H9 (cell line): ENCODE data around the gene UBE2Q2. TPM values are rescaled to one million over a fixed set of nuclear protein-coding genes. Genes with fewer than 3 reads are reported as not detected.

ENCODE experiments used
- DNase-seq: peaks from one replicate; pipeline ENCODE4 v3.0.0-alpha.2; 2017
- H2AFZ ChIP-seq: one replicate; pipeline ENCODE4 v1.6.1; 2013; ENCODE audit warnings: mild to moderate bottlenecking, low read length, control low read depth, moderate library complexity
- H2AK5ac ChIP-seq: 2 replicates; pipeline ENCODE4 v1.6.1; 2013; ENCODE audit warnings: low read length, control low read depth, mixed read lengths; ENCODE audit not compliant: insufficient read length
- H2BK120ac ChIP-seq: one replicate; pipeline ENCODE4 v1.6.1; 2013; ENCODE audit warnings: low read depth, mild to moderate bottlenecking, low read length, control low read depth, inconsistent platforms; ENCODE audit not compliant: poor library complexity, severe bottlenecking
- H2BK12ac ChIP-seq: 2 replicates; pipeline ENCODE4 v1.6.1; 2013; ENCODE audit warnings: low read length, control low read depth, mixed read lengths, low read depth; ENCODE audit not compliant: insufficient read length
- H2BK15ac ChIP-seq: 2 replicates; pipeline ENCODE4 v1.6.1; 2013; ENCODE audit warnings: low read depth, low read length, control low read depth
- H2BK20ac ChIP-seq: one replicate; pipeline ENCODE4 v1.6.1; 2013; ENCODE audit warnings: low read depth, mild to moderate bottlenecking, low read length, control low read depth, inconsistent platforms; ENCODE audit not compliant: poor library complexity, severe bottlenecking
- H2BK5ac ChIP-seq: 2 replicates; pipeline ENCODE4 v1.6.1; 2013; ENCODE audit warnings: low read length, control low read depth, mixed read lengths; ENCODE audit not compliant: insufficient read length
- H3K14ac ChIP-seq: 2 replicates; pipeline ENCODE4 v1.6.1; 2013; ENCODE audit warnings: low read length, control low read depth; ENCODE audit not compliant: insufficient read depth
- H3K18ac ChIP-seq: 2 replicates; pipeline ENCODE4 v1.6.1; 2013; ENCODE audit warnings: low read depth, mild to moderate bottlenecking, mixed read lengths, low read length, control low read depth; ENCODE audit not compliant: insufficient read length
- H3K23ac ChIP-seq: 2 replicates; pipeline ENCODE4 v1.6.1; 2013; ENCODE audit warnings: low read length, control low read depth, mixed read lengths, low read depth; ENCODE audit not compliant: insufficient read length
- H3K23me2 ChIP-seq: 2 replicates; pipeline ENCODE4 v1.6.1; 2013; ENCODE audit warnings: low read depth, mild to moderate bottlenecking, mixed read lengths, low read length, control low read depth; ENCODE audit not compliant: insufficient read length, poor library complexity, severe bottlenecking
- H3K27ac ChIP-seq: 2 replicates; pipeline ENCODE4 v1.5.1; 2013; ENCODE audit warnings: low read length, control low read depth, mixed read lengths, low read depth; ENCODE audit not compliant: insufficient read length
- H3K27me3 ChIP-seq: 2 replicates; pipeline ENCODE4 v1.6.1; 2013; ENCODE audit warnings: low read length, control low read depth, inconsistent platforms; ENCODE audit not compliant: insufficient read depth
- H3K4ac ChIP-seq: 2 replicates; pipeline ENCODE4 v1.6.1; 2013; ENCODE audit warnings: low read depth, mild to moderate bottlenecking, control low read depth, inconsistent platforms, low read length, moderate library complexity
- H3K4me1 ChIP-seq: 2 replicates; pipeline ENCODE4 v1.6.1; 2013; ENCODE audit warnings: low read length, control low read depth, inconsistent platforms; ENCODE audit not compliant: insufficient read depth
- H3K4me2 ChIP-seq: 2 replicates; pipeline ENCODE4 v1.6.1; 2013; ENCODE audit warnings: low read length, control low read depth, mixed read lengths; ENCODE audit not compliant: insufficient read length, insufficient read depth
- H3K56ac ChIP-seq: 2 replicates; pipeline ENCODE4 v1.6.1; 2013; ENCODE audit warnings: low read depth, mild to moderate bottlenecking, mixed read lengths, low read length, control low read depth; ENCODE audit not compliant: insufficient read length
- H3K79me1 ChIP-seq: 2 replicates; pipeline ENCODE4 v1.6.1; 2013; ENCODE audit warnings: low read depth, mild to moderate bottlenecking, moderate library complexity, low read length, control low read depth, inconsistent platforms; ENCODE audit not compliant: insufficient read depth, poor library complexity, severe bottlenecking
- H3K79me2 ChIP-seq: 2 replicates; pipeline ENCODE4 v1.6.1; 2013; ENCODE audit warnings: low read length, control low read depth, inconsistent platforms; ENCODE audit not compliant: insufficient read depth
- H3K9ac ChIP-seq: 2 replicates; pipeline ENCODE4 v1.6.1; 2013; ENCODE audit warnings: low read length, control low read depth, mixed read lengths; ENCODE audit not compliant: insufficient read length; ENCODE audit errors: extremely low read depth
- H3K9me3 ChIP-seq: one replicate; pipeline ENCODE4 v1.6.1; 2013; ENCODE audit warnings: low read depth, low read length, inconsistent platforms; ENCODE audit not compliant: control insufficient read depth
- H3T11ph ChIP-seq: one replicate; pipeline ENCODE4 v1.6.1; 2013; ENCODE audit warnings: mild to moderate bottlenecking, low read length, control low read depth, inconsistent platforms
- H4K20me1 ChIP-seq: one replicate; pipeline ENCODE4 v1.6.1; 2013; ENCODE audit not compliant: control insufficient read depth, insufficient read length, insufficient read depth
- H4K5ac ChIP-seq: 2 replicates; pipeline ENCODE4 v1.6.1; 2013; ENCODE audit warnings: low read depth, mild to moderate bottlenecking, mixed read lengths, low read length, control low read depth; ENCODE audit not compliant: insufficient read length
- H4K8ac ChIP-seq: replicated peaks from 2 replicates; pipeline ENCODE4 v1.6.1; 2013; ENCODE audit warnings: low read length, control low read depth, mixed read lengths, low read depth; ENCODE audit not compliant: insufficient read length
- H4K91ac ChIP-seq: 2 replicates; pipeline ENCODE4 v1.6.1; 2013; ENCODE audit warnings: low read depth, mild to moderate bottlenecking, moderate library complexity, mixed read lengths, low read length, control low read depth; ENCODE audit not compliant: insufficient read length
- H3K27ac Mint-ChIP-seq, 3 experiments: 2 replicates in 2 of 3; 3 replicates in 1 of 3; pipeline ENCODE4 v1.8.0; 2020 to 2021; ENCODE audit warnings: mixed read lengths in 3 of 3, mild to moderate bottlenecking in 1 of 3, moderate library complexity in 1 of 3
- H3K27me3 Mint-ChIP-seq: 2 replicates; pipeline ENCODE4 v1.8.0; 2021; ENCODE audit warnings: low read depth, mild to moderate bottlenecking, moderate library complexity, mixed read lengths
- H3K36me3 Mint-ChIP-seq, 3 experiments: 2 replicates in 2 of 3; 3 replicates in 1 of 3; pipeline ENCODE4 v1.8.0; 2020 to 2021; ENCODE audit warnings: low read depth in 3 of 3, mixed read lengths in 3 of 3; ENCODE audit not compliant: insufficient read depth in 1 of 3
- H3K4me1 Mint-ChIP-seq, 2 experiments: 2 replicates each; pipeline ENCODE4 v1.8.0; 2020; ENCODE audit warnings: mixed read lengths in 2 of 2
- H3K4me3 Mint-ChIP-seq, 2 experiments: 2 replicates in 1 of 2; 3 replicates in 1 of 2; pipeline ENCODE4 v1.8.0; 2020 to 2021; ENCODE audit warnings: mild to moderate bottlenecking in 2 of 2, mixed read lengths in 2 of 2, moderate library complexity in 1 of 2
- H3K9me3 Mint-ChIP-seq, 2 experiments: 2 replicates in 1 of 2; 3 replicates in 1 of 2; pipeline ENCODE4 v1.8.0; 2020; ENCODE audit warnings: mild to moderate bottlenecking in 2 of 2, mixed read lengths in 2 of 2, moderate library complexity in 1 of 2
- total RNA-seq: library from RNA; stranded (reverse); gene quantifications from 2 replicates; pipeline ENCODE4 v1.2.1, GENCODE V29; 2021
- TF ChIP-seq, protein P1 (sequence below): fragments of 200-600 bp; sonication (generic); conservative IDR thresholded peaks from 3 replicates; pipeline ENCODE4 v1.8.0; 2021; ENCODE audit warnings: antibody characterized with exemption, mild to moderate bottlenecking

Gene UBE2Q2
- total RNA-seq, 1 experiment from 2014 or later = 29.6 TPM

GRCh38 chr15:75866916-75867315 is 23.7 kb downstream of the UBE2Q2 start:
- H3K23ac ChIP-seq = no peak overlapping the region
- H2BK15ac ChIP-seq = no peak overlapping the region
- no peak overlapping the region for H2BK120ac ChIP-seq
- no peak overlapping the region for H4K91ac ChIP-seq
- no peak overlapping the region for H3K56ac ChIP-seq
- H3K79me2 ChIP-seq = no peaks in the 10 kb centered on the region; the same call in 1 of the 2 replicates
- no peak overlapping the region for H2AFZ ChIP-seq
- TF ChIP-seq, protein P1, sequence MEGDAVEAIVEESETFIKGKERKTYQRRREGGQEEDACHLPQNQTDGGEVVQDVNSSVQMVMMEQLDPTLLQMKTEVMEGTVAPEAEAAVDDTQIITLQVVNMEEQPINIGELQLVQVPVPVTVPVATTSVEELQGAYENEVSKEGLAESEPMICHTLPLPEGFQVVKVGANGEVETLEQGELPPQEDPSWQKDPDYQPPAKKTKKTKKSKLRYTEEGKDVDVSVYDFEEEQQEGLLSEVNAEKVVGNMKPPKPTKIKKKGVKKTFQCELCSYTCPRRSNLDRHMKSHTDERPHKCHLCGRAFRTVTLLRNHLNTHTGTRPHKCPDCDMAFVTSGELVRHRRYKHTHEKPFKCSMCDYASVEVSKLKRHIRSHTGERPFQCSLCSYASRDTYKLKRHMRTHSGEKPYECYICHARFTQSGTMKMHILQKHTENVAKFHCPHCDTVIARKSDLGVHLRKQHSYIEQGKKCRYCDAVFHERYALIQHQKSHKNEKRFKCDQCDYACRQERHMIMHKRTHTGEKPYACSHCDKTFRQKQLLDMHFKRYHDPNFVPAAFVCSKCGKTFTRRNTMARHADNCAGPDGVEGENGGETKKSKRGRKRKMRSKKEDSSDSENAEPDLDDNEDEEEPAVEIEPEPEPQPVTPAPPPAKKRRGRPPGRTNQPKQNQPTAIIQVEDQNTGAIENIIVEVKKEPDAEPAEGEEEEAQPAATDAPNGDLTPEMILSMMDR = no peak
- peak overlapping the region; percentile 11 to 86 (median 42); a peak in 5 of 7 replicates for H3K27ac Mint-ChIP-seq
- no peak overlapping the region for H2AK5ac ChIP-seq
- no peak overlapping the region for H4K5ac ChIP-seq
- no peaks in the 10 kb centered on the region for H3K27me3 ChIP-seq
- H3K27ac ChIP-seq = peak overlapping the region; percentile 61
- no peaks in the 10 kb centered on the region for H3K79me1 ChIP-seq
- no peak overlapping the region for H2BK20ac ChIP-seq
- H3T11ph ChIP-seq = no peak overlapping the region
- H3K9me3 ChIP-seq = no peaks in the 10 kb centered on the region
- no peaks in the 10 kb centered on the region for H3K27me3 Mint-ChIP-seq
- H3K9me3 Mint-ChIP-seq = no peaks in the 10 kb centered on the region
- no peaks in the 10 kb centered on the region for H3K23me2 ChIP-seq
- no peaks in the 10 kb centered on the region for H4K20me1 ChIP-seq
- H3K4me2 ChIP-seq = no peak overlapping the region
- no peak overlapping the region for H2BK12ac ChIP-seq
- no peak overlapping the region for H3K9ac ChIP-seq
- no peak overlapping the region for H4K8ac ChIP-seq
- H3K18ac ChIP-seq = no peak overlapping the region
- H3K36me3 Mint-ChIP-seq = peaks cover 7 to 38% (median 35%) of the 10 kb centered on the region in 3 experiments; a peak in 6 of 7 replicates
- no peak overlapping the region for H3K4ac ChIP-seq
- H3K4me3 Mint-ChIP-seq = no peak overlapping the region
- H3K14ac ChIP-seq = no peak overlapping the region
- peaks cover 12% of the 10 kb centered on the region for H3K4me1 ChIP-seq
- peaks cover 54 to 61% of the 10 kb centered on the region in 2 experiments for H3K4me1 Mint-ChIP-seq
- DNase-seq = no peak
- no peak overlapping the region for H2BK5ac ChIP-seq
